HL-60 (cell line): ENCODE data around the gene ZBTB46.

Experiments
- GABPA ChIP-seq: IDR thresholded peaks from 2 replicates; pipeline ENCODE4 v1.6.1; 2012; ENCODE audit warnings: low read depth
- TF ChIP-seq, protein P1 (sequence below): IDR thresholded peaks from one replicate; pipeline ENCODE4 v1.5.1; 2011; ENCODE audit warnings: low read length, control low read depth, inconsistent platforms; ENCODE audit not compliant: insufficient read depth
- TF ChIP-seq, protein P2 (sequence below): IDR thresholded peaks from 2 replicates; pipeline ENCODE4 v1.6.1; 2012; ENCODE audit warnings: low read depth; ENCODE audit not compliant: insufficient replicate concordance

DNA sequence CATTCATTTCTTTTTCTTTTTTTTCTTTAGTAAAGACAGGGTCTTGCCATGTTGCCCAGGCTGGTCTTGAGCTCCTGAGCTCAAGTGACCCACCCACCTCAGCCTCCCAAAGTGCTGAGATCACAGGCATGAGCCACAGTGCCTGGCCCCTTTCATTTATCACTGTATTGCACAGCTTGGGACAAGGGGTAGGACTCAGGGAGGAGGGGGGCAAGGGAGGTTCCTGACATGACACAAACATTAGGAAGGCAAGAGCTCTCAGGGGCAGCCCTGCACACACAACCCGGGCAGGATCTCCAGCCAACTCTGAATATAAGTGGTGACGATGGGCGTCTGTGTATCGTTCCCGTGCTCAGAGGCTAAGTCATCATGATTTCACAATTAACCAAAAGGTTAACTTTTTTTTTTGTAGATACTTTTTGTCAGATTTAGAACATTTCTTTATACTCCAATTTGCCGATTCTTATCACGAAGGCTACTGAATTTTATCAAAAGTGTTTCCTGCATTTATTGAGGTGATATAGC lies 71.6 kb downstream of the ZBTB46 start:
- TF ChIP-seq, protein P1, sequence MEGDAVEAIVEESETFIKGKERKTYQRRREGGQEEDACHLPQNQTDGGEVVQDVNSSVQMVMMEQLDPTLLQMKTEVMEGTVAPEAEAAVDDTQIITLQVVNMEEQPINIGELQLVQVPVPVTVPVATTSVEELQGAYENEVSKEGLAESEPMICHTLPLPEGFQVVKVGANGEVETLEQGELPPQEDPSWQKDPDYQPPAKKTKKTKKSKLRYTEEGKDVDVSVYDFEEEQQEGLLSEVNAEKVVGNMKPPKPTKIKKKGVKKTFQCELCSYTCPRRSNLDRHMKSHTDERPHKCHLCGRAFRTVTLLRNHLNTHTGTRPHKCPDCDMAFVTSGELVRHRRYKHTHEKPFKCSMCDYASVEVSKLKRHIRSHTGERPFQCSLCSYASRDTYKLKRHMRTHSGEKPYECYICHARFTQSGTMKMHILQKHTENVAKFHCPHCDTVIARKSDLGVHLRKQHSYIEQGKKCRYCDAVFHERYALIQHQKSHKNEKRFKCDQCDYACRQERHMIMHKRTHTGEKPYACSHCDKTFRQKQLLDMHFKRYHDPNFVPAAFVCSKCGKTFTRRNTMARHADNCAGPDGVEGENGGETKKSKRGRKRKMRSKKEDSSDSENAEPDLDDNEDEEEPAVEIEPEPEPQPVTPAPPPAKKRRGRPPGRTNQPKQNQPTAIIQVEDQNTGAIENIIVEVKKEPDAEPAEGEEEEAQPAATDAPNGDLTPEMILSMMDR: no peak
- TF ChIP-seq, protein P2, sequence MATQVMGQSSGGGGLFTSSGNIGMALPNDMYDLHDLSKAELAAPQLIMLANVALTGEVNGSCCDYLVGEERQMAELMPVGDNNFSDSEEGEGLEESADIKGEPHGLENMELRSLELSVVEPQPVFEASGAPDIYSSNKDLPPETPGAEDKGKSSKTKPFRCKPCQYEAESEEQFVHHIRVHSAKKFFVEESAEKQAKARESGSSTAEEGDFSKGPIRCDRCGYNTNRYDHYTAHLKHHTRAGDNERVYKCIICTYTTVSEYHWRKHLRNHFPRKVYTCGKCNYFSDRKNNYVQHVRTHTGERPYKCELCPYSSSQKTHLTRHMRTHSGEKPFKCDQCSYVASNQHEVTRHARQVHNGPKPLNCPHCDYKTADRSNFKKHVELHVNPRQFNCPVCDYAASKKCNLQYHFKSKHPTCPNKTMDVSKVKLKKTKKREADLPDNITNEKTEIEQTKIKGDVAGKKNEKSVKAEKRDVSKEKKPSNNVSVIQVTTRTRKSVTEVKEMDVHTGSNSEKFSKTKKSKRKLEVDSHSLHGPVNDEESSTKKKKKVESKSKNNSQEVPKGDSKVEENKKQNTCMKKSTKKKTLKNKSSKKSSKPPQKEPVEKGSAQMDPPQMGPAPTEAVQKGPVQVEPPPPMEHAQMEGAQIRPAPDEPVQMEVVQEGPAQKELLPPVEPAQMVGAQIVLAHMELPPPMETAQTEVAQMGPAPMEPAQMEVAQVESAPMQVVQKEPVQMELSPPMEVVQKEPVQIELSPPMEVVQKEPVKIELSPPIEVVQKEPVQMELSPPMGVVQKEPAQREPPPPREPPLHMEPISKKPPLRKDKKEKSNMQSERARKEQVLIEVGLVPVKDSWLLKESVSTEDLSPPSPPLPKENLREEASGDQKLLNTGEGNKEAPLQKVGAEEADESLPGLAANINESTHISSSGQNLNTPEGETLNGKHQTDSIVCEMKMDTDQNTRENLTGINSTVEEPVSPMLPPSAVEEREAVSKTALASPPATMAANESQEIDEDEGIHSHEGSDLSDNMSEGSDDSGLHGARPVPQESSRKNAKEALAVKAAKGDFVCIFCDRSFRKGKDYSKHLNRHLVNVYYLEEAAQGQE: no peak
- no peak for TF ChIP-seq GABPA
